BJ (cell line): ENCODE results near the gene COBLL1. TPM values are rescaled to one million over a fixed set of nuclear protein-coding genes. Genes with fewer than 3 reads are reported as not detected.

Source experiments
- CTCF ChIA-PET: fragments of 350-600 bp; formaldehyde crosslinking; extraction: SDS; loops from one replicate; lab custom pipeline; 2021; ENCODE audit warnings: antibody characterized with exemption, inconsistent platforms; lab: Yijun Ruan, JAX
- POLR2A ChIA-PET: fragments of 300-600 bp; sonication (Branson Sonifier 250); formaldehyde crosslinking; extraction: SDS; loops from one replicate; lab custom pipeline; 2021; ENCODE audit warnings: antibody characterized with exemption; lab: Charles Lee
- DNase-seq: peaks from one replicate; pipeline ENCODE4 v3.0.0-alpha.2; 2011; ENCODE audit warnings: low read depth
- H3K27me3 ChIP-seq: 2 replicates; pipeline ENCODE4 v1.6.0; 2011; ENCODE audit warnings: low read length; ENCODE audit not compliant: control insufficient read depth, insufficient read depth
- H3K36me3 ChIP-seq: 2 replicates; pipeline ENCODE4 v1.5.1; 2011; ENCODE audit warnings: low read length; ENCODE audit not compliant: control insufficient read depth, insufficient read depth
- H3K4me3 ChIP-seq: 2 replicates; pipeline ENCODE4 v1.5.1; 2011; ENCODE audit warnings: low read depth, mild to moderate bottlenecking, control low read depth, low read length
- CTCF ChIP-seq: IDR thresholded peaks from 2 replicates; pipeline ENCODE4 v1.5.1; 2011; ENCODE audit warnings: low read depth, mild to moderate bottlenecking, control low read depth, inconsistent platforms, low read length, moderate library complexity; ENCODE audit not compliant: insufficient read depth
- polyA plus RNA-seq: library from polyadenylated mRNA; depleted of rRNA; stranded (reverse); fragments of >200 nt; gene quantifications from 2 replicates; pipeline ENCODE4 v1.2.3, GENCODE V29; 2011

COBLL1 gene
- polyA plus RNA-seq, 1 experiment: 34.2 TPM

- POLR2A ChIA-PET: no interaction called here
- Histone ChIP-seq H3K4me3 (no peak overlapping the region), H3K27me3 (no peaks in the 10 kb centered on the region), H3K36me3 (no peaks in the 10 kb centered on the region)
- CTCF ChIA-PET: interaction anchor here (1.4 kb wide), 1 partner anchor 8 kb away, joined by 6 read pairs; no protein-coding TSS in a partner anchor
- DNase-seq: no peak
- TF ChIP-seq CTCF: no peak
Measured at GRCh38 chr2:164821338-164821737, 20.3 kb downstream of the COBLL1 start.

GRCh38 chr2:164818149-164819136, 23.2 kb downstream of the COBLL1 start:
- Histone ChIP-seq H3K4me3 (no peak overlapping the region), H3K27me3 (no peaks in the 10 kb centered on the region), H3K36me3 (no peaks in the 10 kb centered on the region)
- TF ChIP-seq CTCF: no peak
- CTCF ChIA-PET: no interaction called here
- POLR2A ChIA-PET: no interaction called here
- no peak for DNase-seq

DNA sequence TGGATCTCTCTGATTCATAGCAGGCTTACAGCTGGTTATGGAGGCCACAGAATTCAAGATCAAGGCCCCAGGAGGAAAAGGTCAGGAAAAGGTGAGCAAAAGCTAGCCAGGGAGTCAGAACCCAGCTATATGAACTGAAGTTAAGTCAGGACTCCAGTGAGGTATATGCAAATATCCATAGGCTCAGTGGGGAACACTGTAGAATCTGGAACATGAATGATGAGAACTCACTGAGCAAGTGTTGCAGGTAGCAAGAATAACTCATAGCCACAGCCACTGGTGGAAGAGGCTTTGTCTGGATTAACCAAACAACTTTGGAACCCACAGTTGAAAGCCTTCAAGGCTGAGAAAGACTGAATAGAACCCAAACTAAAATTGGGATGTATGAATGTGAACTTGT, 24.7 kb downstream of the COBLL1 start:
- Histone ChIP-seq H3K4me3 (no peak overlapping the region), H3K36me3 (no peaks in the 10 kb centered on the region), H3K27me3 (no peaks in the 10 kb centered on the region)
- ChIA-PET POLR2A (no interaction called here), CTCF (interaction anchor here (1.3 kb wide), 1 partner anchor 10 kb away, joined by 4 read pairs; no protein-coding TSS in a partner anchor)
- TF ChIP-seq CTCF: no peak
- no peak for DNase-seq

DNA sequence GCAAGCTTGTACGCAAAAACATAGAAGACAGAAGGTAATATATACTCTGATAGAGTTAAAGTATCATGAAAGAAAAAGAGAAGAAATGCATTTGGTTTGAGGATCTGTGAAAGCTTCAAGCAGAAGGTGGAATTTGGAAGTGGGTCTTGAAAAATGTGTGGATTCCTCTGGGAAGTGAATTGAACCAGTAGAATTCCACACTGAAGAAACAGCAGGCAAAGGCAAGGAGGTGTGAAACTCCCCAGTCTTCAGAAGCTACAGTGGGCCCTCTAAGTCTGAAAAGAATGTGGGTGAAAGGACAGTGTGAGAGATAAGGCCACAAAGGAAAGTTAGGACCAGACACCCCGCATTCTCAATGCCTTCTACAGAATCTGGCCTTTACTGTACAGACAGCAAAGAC, 25.6 kb downstream of the COBLL1 start:
- no peaks in the 10 kb centered on the region for H3K27me3 ChIP-seq
- POLR2A ChIA-PET: no interaction called here
- CTCF ChIA-PET: interaction anchor here (0.5 to 1.3 kb wide), 2 partner anchors 9 to 132 kb away, joined by 3 to 4 read pairs; no protein-coding TSS in a partner anchor
- TF ChIP-seq CTCF: no peak
- H3K4me3 ChIP-seq: no peak overlapping the region
- no peak for DNase-seq
- H3K36me3 ChIP-seq: no peaks in the 10 kb centered on the region

DNA sequence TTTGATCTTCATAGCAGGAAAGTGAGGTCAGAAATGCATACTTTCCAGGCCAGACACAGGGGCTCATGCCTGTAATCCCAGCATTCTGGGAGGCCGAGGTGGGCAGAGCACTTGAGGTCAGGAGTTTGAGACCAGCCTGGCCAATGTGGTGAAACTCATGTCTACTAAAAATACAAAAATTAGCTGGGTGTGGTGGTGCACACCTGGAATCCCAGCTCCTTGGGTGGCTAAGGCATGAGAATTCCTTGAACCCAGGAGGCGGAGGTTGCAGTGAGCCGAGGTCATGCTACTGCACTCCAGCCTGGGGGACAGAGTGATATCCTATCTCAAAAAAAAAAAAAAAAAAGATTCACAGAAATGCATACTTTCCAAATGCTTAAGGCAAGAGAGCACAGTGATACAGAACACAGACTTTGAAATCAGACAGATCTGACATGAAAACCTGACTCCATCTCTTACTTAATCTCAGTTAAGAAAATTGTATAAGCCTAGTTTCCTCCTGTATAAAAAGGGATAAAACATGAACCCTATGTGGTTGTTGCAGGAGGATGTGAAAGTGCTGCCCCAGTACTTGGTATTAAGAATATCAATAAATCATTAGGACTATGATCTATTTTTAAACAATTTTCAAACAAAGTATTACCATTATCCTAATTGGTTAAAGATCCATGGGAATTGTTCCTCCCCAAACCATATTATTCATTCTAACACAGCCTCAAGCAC, 26.4 kb downstream of the COBLL1 start:
- no peaks in the 10 kb centered on the region for H3K36me3 ChIP-seq
- ChIA-PET POLR2A (no interaction called here), CTCF (no interaction called here)
- H3K4me3 ChIP-seq: no peak overlapping the region
- DNase-seq: no peak
- H3K27me3 ChIP-seq: no peaks in the 10 kb centered on the region
- TF ChIP-seq CTCF: no peak
